Muscle of arm (tissue), 12 donors: Measurements from ENCODE around the gene SSBP3. TPM values are rescaled to one million over a fixed set of nuclear protein-coding genes. Genes with fewer than 3 reads are reported as not detected.

Experiments used
- DNase-seq: peaks from one replicate; pipeline ENCODE4 v3.0.0-alpha.2; 2013
- polyA plus RNA-seq, 12 donors: library from polyadenylated mRNA; unstranded; fragments of 120-200 nt; gene quantifications; one replicate each; pipeline ENCODE4 v1.2.1, GENCODE V29; 2013; ENCODE audit not compliant: insufficient read length in 12 of 12

SSBP3 gene
- polyA plus RNA-seq, 12 donors = 49.2 to 117 (median 58.9) TPM; not detected in 1

DNA sequence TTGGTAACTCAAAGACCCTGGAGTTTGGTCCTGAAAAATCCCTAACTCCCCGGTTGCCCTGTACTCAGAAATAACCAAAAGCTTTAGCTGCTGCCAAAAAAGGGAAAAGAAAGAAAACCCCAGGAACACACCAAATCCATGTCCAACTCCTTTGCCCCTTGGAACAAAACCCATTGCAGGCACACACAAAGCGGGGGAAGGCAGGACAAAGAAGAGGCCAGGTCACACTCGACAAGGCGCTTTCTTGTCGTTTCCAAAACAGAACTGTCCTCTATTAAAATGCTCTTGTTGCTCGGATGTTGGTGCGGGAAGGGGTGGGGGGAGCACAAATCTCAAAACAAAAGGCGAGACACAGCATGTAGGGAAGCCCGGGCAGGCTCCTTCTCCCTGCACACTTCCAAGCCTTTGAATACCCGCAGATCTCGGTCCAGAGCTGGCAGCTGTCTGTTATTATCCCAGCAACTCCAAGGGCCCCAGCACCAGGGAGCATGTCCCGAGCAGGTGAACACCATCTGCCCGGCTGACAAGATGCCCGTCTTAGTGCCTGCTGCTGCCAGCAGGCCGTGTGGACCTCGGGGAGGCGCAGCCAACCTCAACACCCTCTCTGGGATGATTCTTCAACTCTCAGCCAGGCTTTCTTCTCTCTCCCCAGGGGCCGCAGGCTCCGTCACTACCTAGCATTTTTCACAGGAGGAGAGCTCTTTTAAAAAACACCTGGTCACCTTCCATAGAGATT lies 96.4 kb downstream of the SSBP3 start:
- no peak for DNase-seq

DNA sequence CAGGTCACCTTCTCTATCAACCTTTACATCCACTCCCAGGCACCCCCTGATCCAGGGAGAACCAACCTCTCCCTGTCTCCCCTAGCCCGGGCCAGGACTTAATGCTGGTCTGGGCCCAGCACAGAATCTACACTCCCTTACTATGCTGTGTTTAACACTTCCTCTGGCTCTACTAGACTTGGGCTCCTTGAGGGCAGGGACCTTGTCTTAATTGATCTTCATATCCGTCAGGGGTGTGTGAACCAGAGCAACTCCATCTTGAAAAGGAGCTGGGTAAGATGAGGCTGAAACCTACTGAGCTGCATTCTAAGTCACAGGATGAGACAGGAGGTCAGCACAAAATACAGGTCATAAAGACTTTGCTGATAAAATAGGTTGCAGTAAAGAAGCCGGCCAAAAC lies 98.9 kb downstream of the SSBP3 start:
- DNase-seq = no peak

DNA sequence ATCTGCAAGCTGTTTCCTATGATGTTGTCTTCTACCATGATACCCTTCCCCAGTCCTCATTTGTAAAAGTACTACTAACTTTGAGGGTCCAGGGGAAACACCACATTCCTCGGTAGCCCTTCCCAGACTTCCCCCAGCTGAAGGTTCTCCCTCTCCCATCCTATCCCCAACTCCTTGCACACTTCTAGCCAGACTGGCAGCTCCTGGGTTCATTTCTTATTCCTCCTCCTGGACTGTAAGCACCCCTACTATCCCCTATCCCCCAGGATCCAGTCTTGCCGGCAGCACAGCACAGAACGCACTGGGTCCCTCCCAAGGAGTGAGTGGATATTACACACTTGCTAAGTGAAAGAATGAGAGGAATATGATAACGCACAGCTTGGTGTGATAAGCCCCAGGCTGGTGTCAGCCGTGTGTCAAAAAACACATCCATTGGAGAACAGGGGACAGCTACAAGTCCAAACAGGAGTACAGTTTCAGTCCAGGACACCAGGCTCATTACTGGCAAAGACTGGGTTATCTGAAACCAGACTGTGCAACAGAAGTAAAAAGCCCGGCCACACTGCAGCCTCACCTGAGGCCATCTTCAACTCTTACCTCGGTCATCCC lies 100.2 kb downstream of the SSBP3 start:
- DNase-seq = no peak

DNA sequence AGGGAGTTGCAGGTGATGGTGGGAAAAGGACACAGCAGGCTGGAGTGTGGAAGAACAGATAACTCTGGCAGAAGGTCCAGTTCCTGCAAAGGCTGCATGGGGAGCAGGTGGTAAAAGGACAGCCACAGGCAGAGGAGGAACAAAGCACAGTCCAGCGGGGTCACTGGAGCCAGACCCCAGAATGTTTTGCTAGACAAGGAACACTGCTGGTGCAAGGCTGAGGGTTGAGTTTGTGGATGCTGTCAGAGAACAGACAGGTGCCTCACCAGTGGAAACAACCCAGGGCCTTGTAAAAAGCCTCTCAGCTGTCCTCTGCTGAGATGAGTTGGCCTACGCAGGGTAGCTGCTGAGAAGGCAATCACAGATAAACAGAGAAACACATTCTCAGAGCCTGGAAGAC lies 101.7 kb downstream of the SSBP3 start:
- DNase-seq = no peak

DNA sequence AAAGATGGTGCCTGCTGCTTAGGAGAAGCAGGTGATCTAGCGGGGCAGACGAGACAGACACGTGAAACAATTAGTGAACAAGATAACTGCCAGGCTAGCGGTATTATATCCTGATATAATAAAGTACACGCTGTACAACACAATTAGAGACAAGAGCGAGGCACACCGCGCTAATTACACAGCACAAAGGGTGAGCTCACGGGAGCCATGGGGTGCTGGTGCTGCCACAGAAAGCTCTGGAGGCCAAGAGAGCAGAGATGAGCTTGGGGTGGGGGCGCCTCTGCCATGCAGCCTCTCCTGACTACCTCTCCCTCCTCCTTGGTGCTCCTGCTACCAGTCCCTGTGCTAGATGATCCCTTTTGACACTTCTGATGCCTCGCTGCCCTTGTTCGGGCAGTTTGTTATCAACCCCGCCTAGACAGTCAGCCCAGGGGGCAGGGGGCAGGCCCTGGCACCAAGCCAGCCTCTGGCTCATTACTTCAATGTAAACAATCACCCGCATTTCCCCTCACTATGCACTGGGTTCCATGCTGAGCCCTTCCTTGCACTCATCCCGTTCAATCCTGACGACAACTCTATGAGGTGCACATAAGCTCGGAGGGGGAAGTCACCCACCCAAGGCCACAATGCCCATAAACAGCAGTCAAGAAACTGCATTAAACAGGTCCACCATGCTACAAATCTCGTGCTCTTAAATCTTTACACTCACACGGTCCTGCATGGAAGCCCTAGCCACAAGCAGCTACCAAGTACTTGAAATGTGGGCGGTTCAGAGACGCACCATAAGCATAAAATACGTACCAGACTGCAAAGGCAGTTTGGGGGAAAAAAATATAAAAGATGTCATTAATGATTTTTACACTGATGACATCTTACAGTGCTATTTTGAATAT lies 103.0 kb downstream of the SSBP3 start:
- DNase-seq = no peak

DNA sequence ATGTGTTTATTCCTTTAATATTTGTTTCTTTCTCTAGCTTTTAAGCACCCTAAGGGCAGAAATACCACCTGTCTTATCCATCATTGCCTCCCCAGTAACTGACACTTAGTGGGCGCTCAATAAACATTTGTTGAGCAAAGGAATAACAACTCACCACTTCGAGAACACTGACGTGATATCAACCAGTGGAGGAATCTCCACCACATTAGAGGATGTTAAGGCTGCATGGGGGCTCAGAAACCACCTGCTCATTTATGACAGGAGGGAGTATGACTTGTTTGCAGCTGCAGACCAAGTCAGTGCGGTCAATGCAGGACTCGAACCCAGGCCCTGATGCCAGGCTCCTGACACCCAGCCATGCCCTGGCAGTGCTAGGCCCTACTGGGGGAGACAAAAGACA lies 103.6 kb downstream of the SSBP3 start:
- DNase-seq = no peak

DNA sequence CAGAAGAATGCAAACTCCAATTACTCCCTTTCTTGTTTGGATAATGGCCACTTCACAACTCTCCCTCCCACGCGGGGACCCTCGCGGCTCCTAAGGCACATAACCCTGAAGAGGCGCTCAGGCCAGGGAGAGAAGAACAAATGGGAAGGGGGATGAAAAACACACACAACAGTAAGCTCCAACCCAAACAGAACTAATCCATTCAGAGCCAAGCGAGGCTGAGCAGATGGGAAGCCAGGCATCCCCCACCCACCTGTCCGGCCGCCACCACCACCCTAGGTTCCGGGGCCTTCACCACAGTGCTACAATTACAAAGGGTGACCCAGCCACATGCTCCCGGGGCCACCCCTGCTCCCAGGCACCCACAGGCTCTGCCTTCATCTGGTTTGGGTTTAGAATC lies 104.7 kb downstream of the SSBP3 start:
- DNase-seq = no peak

DNA sequence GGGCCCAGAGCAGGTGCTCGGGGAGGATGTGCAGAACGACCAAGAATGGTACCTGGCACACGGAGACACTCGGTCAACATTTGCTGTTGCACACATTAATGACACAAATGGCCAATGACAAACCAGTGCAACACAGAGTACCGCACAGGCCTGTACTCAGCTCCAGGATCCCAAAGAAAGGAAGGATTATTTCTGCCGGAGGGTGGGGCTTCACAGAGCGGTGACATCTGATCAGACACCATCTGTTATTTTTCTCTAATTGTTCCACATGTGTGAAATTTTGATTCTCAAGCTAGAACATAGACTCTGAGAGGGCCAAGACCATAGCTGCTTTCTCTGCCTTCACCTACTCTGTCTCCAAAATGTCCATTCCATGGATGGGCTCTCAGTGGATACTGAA lies 105.8 kb downstream of the SSBP3 start:
- no peak for DNase-seq

DNA sequence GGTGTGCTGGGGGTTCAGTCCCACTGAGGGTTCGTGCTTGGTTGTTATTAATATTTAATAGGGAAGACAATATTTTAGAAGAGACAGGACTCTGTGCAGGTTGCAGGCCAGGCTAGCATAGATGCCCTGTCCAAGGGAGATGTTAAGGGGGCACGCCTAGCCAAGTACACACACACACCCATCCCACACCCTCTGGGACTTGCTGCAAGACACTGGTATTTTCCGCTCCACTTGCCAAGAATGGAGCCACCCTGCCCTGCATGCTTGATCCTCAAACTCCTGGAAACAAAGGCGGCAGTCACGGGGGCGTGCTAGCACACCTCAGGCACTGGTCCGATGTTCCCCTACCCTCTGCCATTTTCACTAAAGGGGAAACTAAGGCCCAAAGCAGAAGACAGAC lies 107.2 kb downstream of the SSBP3 start:
- no peak for DNase-seq

DNA sequence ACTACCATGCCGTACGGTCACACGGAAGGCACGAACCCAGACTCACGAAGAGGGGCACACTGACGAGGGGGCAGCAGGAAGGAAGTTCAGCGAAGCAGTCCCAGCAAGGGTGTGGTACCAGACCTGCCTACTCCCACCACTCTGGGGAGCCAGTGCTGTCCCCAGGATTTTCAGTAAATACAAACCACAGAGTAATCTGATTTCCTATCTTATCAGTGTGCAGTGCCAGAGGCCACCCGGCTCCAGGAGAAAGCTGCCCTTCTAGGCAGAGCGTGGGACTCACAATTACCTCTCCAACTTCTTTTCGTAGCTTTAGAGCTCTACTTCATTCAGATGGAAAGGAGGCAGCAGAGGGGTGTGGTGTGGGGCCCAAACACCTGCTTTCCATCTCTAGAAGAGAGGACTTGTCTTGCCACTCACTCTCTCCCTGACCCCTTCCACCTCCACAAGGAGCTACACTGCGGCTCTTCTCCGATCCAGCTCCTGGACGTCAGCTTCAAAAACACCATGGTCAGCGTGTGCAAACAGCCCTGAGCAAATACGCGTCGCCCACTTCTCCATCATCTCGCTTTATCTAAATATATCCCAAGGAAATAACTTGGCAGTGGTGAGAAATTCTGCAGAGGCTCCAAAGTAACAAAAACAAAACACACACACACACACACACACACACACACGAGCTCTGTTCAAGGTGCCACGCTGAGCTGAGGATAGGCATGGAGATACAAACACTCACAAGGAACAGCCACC lies 107.7 kb downstream of the SSBP3 start:
- DNase-seq = no peak

DNA sequence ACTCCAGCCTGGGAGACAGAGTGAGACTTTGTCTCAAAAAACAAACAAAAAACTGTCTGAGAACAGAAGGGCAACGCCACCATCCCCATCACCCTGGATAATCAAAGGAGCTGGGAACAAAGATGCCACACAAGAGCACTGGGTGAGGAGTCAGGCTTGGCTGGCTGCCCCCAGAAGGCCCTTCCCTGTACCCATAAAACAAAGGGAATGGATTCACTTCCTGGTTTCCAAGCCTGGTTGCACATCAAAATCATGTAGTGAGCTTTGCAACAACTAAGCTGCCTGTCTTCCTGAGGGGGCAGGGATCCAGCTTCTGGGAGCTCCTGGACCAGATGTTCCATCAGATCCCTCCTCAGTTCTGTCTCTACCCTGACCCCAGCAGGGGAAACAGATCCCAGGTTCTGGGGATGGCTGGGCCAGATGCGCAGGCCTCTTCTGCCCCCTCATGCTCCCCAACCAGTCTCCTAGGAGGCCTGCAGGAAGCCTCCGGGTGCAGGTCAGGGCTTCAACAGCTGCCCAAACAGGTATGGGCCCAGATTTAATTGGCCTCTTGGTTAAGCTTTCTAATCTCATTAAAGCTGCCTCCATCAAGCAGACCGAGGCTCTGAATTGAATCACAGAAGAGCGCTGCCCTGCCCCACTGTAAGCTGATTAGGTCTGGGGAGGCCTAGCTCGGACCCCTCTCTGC lies 108.5 kb downstream of the SSBP3 start:
- DNase-seq = no peak

DNA sequence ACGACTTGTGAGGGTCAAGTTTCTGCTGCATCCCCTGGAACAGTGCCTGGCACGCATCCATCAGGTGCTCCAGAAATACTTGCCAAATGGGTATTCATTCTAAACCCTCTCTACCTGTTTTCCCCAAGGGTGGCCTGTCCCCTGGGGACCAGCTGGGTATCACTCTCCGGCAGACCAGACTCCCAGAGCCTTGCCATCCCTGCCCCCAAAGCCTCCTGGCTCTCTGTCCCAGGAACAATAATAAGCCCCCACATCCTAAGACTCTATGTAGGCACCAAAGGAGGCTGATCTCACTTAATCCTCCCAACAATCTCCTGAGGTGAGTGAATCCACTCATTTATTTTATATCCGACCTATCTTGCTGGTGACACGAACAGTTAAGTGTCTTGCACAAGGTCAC lies 109.5 kb downstream of the SSBP3 start:
- no peak for DNase-seq

DNA sequence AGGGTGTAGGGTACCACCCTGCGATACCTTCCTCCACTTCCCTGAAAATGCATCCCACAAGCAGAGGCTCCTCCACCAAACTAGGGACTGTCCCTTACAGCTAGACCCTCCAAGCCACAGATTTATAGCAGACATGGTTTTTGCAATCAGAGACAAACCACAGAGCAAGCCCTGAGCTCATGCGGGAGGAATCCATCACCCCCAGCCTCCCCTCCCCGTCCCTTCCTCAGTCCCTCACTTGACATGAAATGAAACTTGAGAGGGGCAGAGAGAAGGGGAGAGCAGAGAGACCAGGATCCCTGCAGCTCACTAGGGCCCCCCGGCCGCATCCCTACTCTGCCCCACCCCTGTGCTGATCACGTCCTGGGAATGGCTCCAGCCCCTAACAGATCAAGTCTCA lies 111.3 kb downstream of the SSBP3 start:
- DNase-seq = no peak

DNA sequence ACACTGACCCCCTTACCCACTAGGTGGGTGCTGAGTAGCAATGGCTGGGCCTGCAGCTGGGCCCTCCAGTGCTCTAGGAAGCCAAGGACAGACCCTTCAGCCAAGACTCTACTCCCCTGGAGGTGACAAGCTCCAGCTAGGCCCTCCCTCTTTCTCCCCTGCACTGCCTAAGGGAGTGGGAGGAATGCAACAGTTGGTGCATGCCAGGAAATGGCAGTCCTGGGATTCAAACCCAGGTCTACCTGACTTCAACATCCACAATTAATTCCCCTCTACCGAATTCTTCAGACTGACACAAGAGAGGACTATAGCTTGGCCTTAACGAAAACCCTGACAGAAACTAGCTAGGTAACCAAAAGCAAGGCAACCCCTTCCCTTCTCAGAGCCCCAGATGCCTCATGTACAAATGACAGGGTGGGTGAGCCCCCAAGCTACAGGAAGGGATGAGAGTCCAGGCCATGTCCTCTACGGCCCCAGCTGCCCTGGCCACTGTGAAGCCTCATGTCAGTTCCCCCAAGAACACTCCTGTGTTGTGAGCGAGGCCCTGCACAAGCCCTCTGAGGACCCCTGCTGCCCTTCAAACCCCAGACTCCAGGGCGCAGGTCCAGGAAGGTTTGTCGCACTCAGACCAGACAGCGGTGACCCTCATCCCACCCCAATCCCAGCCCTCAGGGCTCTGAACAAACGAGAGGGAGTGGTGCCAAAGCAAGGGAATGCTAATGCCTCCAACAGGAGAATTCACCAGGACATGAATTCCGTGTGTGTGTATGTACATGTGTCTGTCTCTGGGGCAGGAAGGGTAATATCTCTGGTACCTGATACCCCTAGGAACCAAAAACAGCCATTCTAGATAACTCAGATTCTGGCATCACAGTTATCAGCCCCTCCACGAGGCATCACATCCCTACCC lies 113.9 kb downstream of the SSBP3 start:
- no peak for DNase-seq

DNA sequence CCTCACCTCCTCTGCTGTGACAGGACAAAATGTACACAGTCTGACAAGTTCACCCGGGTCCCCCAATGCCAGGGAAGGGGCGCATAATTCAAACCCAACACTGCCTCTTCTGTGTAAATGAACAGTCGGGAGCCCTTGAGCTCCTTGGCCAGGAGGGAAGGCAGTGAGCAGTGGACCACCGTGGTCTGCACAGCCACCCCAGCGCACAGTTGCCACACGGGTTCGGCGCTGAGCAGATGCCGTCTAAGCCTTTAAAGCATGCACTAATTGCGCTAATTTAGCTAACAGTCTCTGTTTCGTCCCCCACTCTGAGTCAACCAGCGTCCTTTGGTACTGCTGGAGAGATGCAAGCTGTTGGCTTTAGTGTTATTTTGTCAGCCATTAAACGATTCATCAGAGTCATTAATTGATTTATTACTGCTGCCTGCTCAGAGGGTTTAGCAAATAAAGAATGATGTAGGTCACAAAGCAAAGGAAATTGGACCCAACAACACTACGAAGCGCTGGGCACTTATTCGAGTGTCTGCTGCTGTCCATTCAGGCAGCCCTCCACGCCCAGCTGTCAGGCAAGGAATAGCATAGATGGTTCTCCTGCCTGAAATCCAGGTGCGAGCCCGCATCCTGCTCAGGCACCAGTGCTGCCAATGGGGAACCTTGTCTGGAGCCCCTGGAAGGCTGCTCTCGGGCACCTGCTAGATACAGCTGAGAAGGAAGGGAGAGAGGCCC lies 114.8 kb downstream of the SSBP3 start:
- DNase-seq = no peak

DNA sequence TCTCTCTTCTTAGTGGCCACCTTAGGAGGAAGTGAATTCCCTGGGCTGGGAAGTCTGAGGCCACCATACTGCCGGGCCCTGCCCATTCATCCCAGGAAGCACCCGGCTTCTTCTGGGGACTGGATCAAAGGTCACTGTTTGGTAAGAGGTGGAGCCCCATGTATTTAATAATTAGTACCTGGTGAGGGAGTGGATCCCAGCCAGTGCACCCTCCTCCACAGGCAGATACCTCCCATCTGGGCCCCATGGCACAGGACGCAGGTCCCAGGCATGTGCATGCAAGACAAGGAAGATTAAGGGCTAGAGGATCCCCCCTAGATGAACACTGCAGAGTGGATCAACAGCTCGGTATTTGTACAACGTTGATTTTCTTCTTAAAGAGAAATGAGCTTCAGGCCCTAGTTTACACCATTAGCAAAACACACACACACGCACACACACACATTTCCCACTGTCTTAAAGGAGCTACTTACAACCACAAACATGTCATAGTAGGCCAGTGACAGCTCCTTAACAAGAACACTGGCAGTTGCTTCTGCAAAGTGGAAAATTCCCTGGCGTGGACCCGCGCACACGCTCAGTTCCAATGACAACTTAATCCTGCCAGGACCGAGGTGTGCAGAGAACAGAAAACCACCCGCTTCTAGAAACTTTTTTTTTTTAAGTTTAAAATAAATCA lies 115.5 kb downstream of the SSBP3 start:
- DNase-seq = peak; percentile 31

DNA sequence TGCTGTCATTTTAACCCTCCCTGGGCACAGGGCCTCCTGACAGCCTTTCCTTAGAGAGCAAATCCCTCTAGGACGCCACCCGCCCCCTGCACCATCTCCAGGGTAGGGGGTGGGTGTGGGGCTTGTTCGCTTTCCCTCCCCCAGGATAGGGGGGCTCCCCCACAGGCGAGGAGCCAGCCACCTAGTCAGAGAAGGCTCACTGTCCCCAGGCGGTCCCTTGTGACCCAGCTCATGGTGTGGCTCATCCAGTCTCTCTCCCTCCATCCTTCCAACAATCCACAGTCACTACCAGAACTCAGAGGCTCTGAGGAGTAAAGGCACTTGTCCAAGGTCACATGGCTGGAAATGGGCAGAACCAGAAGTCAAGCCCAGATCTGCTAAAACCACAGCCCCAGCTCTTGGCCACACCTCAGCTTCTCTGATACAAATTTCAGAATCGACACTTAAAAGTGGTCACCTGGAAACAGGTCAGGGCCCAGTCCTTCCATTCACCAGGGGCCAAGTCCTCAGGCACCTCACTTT lies 116.4 kb downstream of the SSBP3 start:
- no peak for DNase-seq

DNA sequence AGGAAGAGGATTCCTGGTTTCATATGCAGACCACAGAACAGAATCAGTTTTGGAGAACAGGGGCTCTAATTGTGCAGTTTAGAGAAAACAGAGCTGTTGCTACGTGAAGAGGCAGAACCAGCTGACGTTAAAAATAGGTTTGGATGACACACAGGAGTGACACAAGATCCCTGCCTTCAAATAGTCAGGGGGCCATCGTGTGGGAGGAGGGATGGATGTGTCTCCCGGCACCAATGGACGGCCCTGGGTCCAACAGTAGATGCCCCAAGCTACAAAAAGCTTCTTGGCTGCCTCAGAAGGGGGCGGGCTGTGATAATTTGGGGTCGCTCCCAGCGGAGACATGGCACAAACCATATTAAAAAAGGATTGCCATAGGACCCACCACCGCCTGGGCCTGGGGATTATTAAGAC lies 118.4 kb downstream of the SSBP3 start:
- peak; percentile 58 for DNase-seq

DNA sequence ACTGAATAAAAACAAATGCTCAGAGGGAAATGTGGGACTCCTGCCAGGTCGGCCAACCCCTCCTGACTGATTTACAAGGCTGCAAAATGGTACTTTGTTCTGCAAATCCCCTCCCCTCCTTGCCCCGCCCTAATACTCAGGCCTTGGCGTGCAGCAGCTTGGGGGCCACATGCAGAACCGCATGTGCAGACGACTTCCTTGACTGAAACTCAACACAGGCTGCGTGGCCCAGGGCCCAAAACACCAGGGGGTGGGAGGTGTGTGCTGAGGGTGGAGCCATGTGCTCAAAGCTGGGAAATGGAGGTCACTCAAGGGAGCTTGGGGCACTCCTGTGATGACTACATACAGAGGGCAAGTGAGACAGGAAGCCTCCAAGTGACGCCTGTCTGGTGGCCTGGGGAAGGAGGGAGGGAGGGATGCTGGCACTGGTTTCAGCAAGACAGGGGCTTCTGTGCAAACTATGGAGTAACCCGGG lies 119.0 kb downstream of the SSBP3 start:
- peak; percentile 56 for DNase-seq
